CD4-positive, alpha-beta memory T cell (primary cell): Measurements from ENCODE around the gene CYP3A7. TPM values are rescaled to one million over a fixed set of nuclear protein-coding genes. Genes with fewer than 3 reads are reported as not detected.
"Not testable (repeated sequence)": the region's sequence is repeated elsewhere in the genome, so short reads cannot be mapped to it uniquely, and the experiment has no call there.

Experiments used
- CTCF ChIA-PET: fragments of 350-600 bp; sonication (Branson Sonifier 250); formaldehyde crosslinking; loops from one replicate; lab custom pipeline; 2021; ENCODE audit warnings: inconsistent platforms; ENCODE audit not compliant: partially characterized antibody; lab: Charles Lee
- POLR2A ChIA-PET: fragments of 350-600 bp; sonication (Branson Sonifier 250); formaldehyde crosslinking; loops from one replicate; lab custom pipeline; 2021; ENCODE audit not compliant: partially characterized antibody; lab: Charles Lee
- DNase-seq, 5 donors: peaks; one replicate each; pipeline versions ENCODE4 v3.0.0 to v3.0.0-alpha.2; 2020 to 2022; ENCODE audit warnings: mixed read lengths in 1 of 5
- H3K27ac ChIP-seq: one replicate; pipeline ENCODE4 v1.7.0; 2013; ENCODE audit warnings: low read depth, low read length
- H3K27me3 ChIP-seq: 2 replicates; pipeline ENCODE4 v1.7.0; 2013; ENCODE audit warnings: mild to moderate bottlenecking, low read length, moderate library complexity; ENCODE audit not compliant: insufficient read depth
- H3K36me3 ChIP-seq: 2 replicates; pipeline ENCODE4 v1.7.0; 2013; ENCODE audit warnings: mild to moderate bottlenecking, low read length, moderate library complexity; ENCODE audit not compliant: insufficient read depth
- H3K4me1 ChIP-seq: 2 replicates; pipeline ENCODE4 v1.7.0; 2013; ENCODE audit warnings: mild to moderate bottlenecking, low read length, moderate library complexity; ENCODE audit not compliant: insufficient read depth
- H3K4me3 ChIP-seq, 2 donors: one replicate each; pipeline ENCODE4 v1.7.0; 2013; ENCODE audit warnings: low read length in 2 of 2, mild to moderate bottlenecking in 1 of 2
- H3K9me3 ChIP-seq, 2 donors: one replicate each; pipeline ENCODE4 v1.7.0; 2013; ENCODE audit warnings: low read length in 2 of 2, control low read depth in 1 of 2; ENCODE audit not compliant: control insufficient read depth in 1 of 2
- H3K27ac Mint-ChIP-seq, 7 donors: one replicate each; pipeline ENCODE4 v1.8.0; 2020 to 2021; ENCODE audit warnings: mixed read lengths in 7 of 7, mild to moderate bottlenecking in 6 of 7, inconsistent platforms in 3 of 7, moderate library complexity in 3 of 7
- H3K27me3 Mint-ChIP-seq, 2 donors: one replicate each; pipeline ENCODE4 v1.8.0; 2020 to 2021; ENCODE audit warnings: mixed read lengths in 2 of 2
- H3K36me3 Mint-ChIP-seq, 2 donors: one replicate each; pipeline ENCODE4 v1.8.0; 2020 to 2021; ENCODE audit warnings: mixed read lengths in 2 of 2, inconsistent platforms in 1 of 2, mild to moderate bottlenecking in 1 of 2
- H3K4me1 Mint-ChIP-seq, 4 donors: one replicate each; pipeline ENCODE4 v1.8.0; 2020 to 2021; ENCODE audit warnings: mixed read lengths in 4 of 4, mild to moderate bottlenecking in 1 of 4
- H3K4me3 Mint-ChIP-seq, 8 donors: one replicate each; pipeline ENCODE4 v1.8.0; 2020 to 2021; ENCODE audit warnings: mixed read lengths in 8 of 8, mild to moderate bottlenecking in 7 of 8, moderate library complexity in 6 of 8, inconsistent platforms in 3 of 8
- H3K9me3 Mint-ChIP-seq, 8 donors: one replicate each; pipeline ENCODE4 v1.8.0; 2020 to 2021; ENCODE audit warnings: mixed read lengths in 8 of 8, mild to moderate bottlenecking in 5 of 8, inconsistent platforms in 3 of 8, moderate library complexity in 1 of 8
- intact Hi-C: fragments of 100-400 bp; cut with micrococcal nuclease; formaldehyde crosslinking; loops from one replicate; pipeline ENCODE4 v1.15.1; 2023
- polyA plus RNA-seq, 2 donors: library from polyadenylated mRNA; unstranded; fragments of 300-500 nt; fragmentation: Illumina TruSeq; gene quantifications; one replicate each; pipeline ENCODE4 v1.2.3, GENCODE V29; 2021
- total RNA-seq, 2 experiments: library from RNA; stranded (reverse); gene quantifications; one replicate each; pipeline ENCODE4 v1.2.3, GENCODE V29; 2021

Gene CYP3A7
- total and polyA plus RNA-seq, 4 experiments from 2014 or later: 0.07 TPM; not detected in 3

- CTCF ChIA-PET, H3K27me3 Mint-ChIP-seq, H3K9me3 ChIP-seq, H3K27ac ChIP-seq, H3K4me1 Mint-ChIP-seq, H3K36me3 Mint-ChIP-seq, intact Hi-C loops, POLR2A ChIA-PET, H3K4me3 ChIP-seq, H3K4me3 Mint-ChIP-seq, H3K27ac Mint-ChIP-seq, H3K4me1 ChIP-seq, DNase-seq, H3K27me3 ChIP-seq, H3K36me3 ChIP-seq: not testable (repeated sequence)
- peaks cover 0 to 39% (median 14%) of the 10 kb centered on the region in 8 donors for H3K9me3 Mint-ChIP-seq
Observed at GRCh38 chr7:99690918-99691317, 44.1 kb downstream of the CYP3A7 start.

GRCh38 chr7:99685871-99686608 is 49.0 kb downstream of the CYP3A7 start:
- H3K9me3 ChIP-seq, intact Hi-C loops, H3K4me3 Mint-ChIP-seq, H3K27ac Mint-ChIP-seq, H3K4me1 ChIP-seq, H3K27ac ChIP-seq, POLR2A ChIA-PET, CTCF ChIA-PET, H3K36me3 ChIP-seq, H3K27me3 Mint-ChIP-seq, H3K4me3 ChIP-seq, H3K4me1 Mint-ChIP-seq, H3K27me3 ChIP-seq, DNase-seq: not testable (repeated sequence)
- Mint-ChIP-seq H3K9me3 (peaks cover 0 to 25% (median 11%) of the 10 kb centered on the region in 8 donors), H3K36me3 (peaks cover 4 to 25% of the 10 kb centered on the region in 2 donors)

- Histone ChIP-seq H3K9me3 (no peaks in the 10 kb centered on the region), H3K36me3 (no peaks in the 10 kb centered on the region), H3K4me1 (no peaks in the 10 kb centered on the region), H3K27ac (no peak overlapping the region), H3K27me3 (no peaks in the 10 kb centered on the region), H3K4me3 (no peak overlapping the region)
- ChIA-PET POLR2A (no interaction called here), CTCF (no interaction called here)
- Mint-ChIP-seq H3K27me3 (peaks cover 5 to 6% of the 10 kb centered on the region in 2 donors), H3K36me3 (peaks cover 4 to 30% of the 10 kb centered on the region in 2 donors), H3K4me1 (no peaks in the 10 kb centered on the region), H3K4me3 (no peak overlapping the region), H3K9me3 (peaks cover 0 to 23% (median 10%) of the 10 kb centered on the region in 8 donors), H3K27ac (no peak overlapping the region)
- no peak for DNase-seq
- intact Hi-C loops: no loop called here
Observed at GRCh38 chr7:99685129-99685758, 49.8 kb downstream of the CYP3A7 start.

GRCh38 chr7:99679400-99680191 is 55.4 kb downstream of the CYP3A7 start, which contains the start of gene CYP3A5:
Gene CYP3A5, minus strand, starts transcription at chr7:99679996. Its CDS starts 100 bp downstream, at chr7:99679896.
- Mint-ChIP-seq H3K9me3 (peaks cover 0 to 5% (median 1%) of the 10 kb centered on the region in 8 donors), H3K27me3 (peaks cover 5% of the 10 kb centered on the region in 2 donors), H3K4me1 (peaks cover 9 to 14% (median 13%) of the 10 kb centered on the region in 4 donors), H3K27ac (peak within 1 kb of the TSS in 1 of 7 donors; percentile 55), H3K4me3 (no peak within 1 kb of the TSS), H3K36me3 (peaks cover 4 to 33% of the 10 kb centered on the region in 2 donors)
- Histone ChIP-seq H3K4me3 (no peak within 1 kb of the TSS), H3K9me3 (no peaks in the 10 kb centered on the region), H3K27ac (no peak within 1 kb of the TSS), H3K36me3 (no peaks in the 10 kb centered on the region), H3K4me1 (peaks cover 6% of the 10 kb centered on the region), H3K27me3 (no peaks in the 10 kb centered on the region)
- intact Hi-C loops: no loop called here
- ChIA-PET POLR2A (no interaction called here), CTCF (no interaction called here)
- DNase-seq: no peak

- peaks cover 6% of the 10 kb centered on the region for H3K4me1 ChIP-seq
- H3K4me1 Mint-ChIP-seq: peaks cover 11 to 19% (median 16%) of the 10 kb centered on the region in 4 donors
- H3K27ac Mint-ChIP-seq: no peak overlapping the region
- H3K27ac ChIP-seq: no peak overlapping the region
- peaks cover 5% of the 10 kb centered on the region in 2 donors for H3K27me3 Mint-ChIP-seq
- H3K9me3 ChIP-seq: no peaks in the 10 kb centered on the region
- peaks cover 0 to 5% (median 1%) of the 10 kb centered on the region in 8 donors for H3K9me3 Mint-ChIP-seq
- ChIA-PET CTCF (no interaction called here), POLR2A (no interaction called here)
- H3K4me3 Mint-ChIP-seq: no peak overlapping the region
- no peak overlapping the region for H3K4me3 ChIP-seq
- no peaks in the 10 kb centered on the region for H3K36me3 ChIP-seq
- H3K36me3 Mint-ChIP-seq: peaks cover 4 to 33% of the 10 kb centered on the region in 2 donors
- intact Hi-C loops: no loop called here
- no peak for DNase-seq
- no peaks in the 10 kb centered on the region for H3K27me3 ChIP-seq
Observed at GRCh38 chr7:99679032-99679399, 56.0 kb downstream of the CYP3A7 start.

GRCh38 chr7:99677648-99678045 is 57.3 kb downstream of the CYP3A7 start:
- H3K27me3 ChIP-seq: no peaks in the 10 kb centered on the region
- H3K4me1 ChIP-seq: peaks cover 6% of the 10 kb centered on the region
- no peak overlapping the region for H3K4me3 Mint-ChIP-seq
- POLR2A ChIA-PET: no interaction called here
- H3K4me3 ChIP-seq: no peak overlapping the region
- H3K9me3 Mint-ChIP-seq: peaks cover 0 to 4% (median 1%) of the 10 kb centered on the region in 8 donors
- H3K36me3 Mint-ChIP-seq: peaks cover 2 to 24% of the 10 kb centered on the region in 2 donors
- H3K4me1 Mint-ChIP-seq: peaks cover 11 to 26% (median 16%) of the 10 kb centered on the region in 4 donors
- no peak overlapping the region for H3K27ac ChIP-seq
- CTCF ChIA-PET: no interaction called here
- no peaks in the 10 kb centered on the region for H3K36me3 ChIP-seq
- intact Hi-C loops: no loop called here
- H3K27ac Mint-ChIP-seq: no peak overlapping the region
- DNase-seq: no peak
- no peaks in the 10 kb centered on the region for H3K9me3 ChIP-seq
- peaks cover 0 to 5% of the 10 kb centered on the region in 2 donors for H3K27me3 Mint-ChIP-seq
